Effector memory CD8-positive, alpha-beta T cell (primary cell): Measurements from ENCODE around the gene NOL3.
"Not testable (repeated sequence)": the region's sequence is repeated elsewhere in the genome, so short reads cannot be mapped to it uniquely, and the experiment has no call there.

Source experiments
- ATAC-seq: fragments of 150-1000 bp; cut with Tn5 transposase; replicated peaks from 2 replicates; pipeline ENCODE4 v1.10.0; 2021; ENCODE audit warnings: mild to moderate bottlenecking, moderate library complexity
- DNase-seq, 3 experiments: peaks; one replicate each; pipeline ENCODE4 v3.0.0; 2021
- H3K27ac Mint-ChIP-seq, 2 donors: one replicate each; pipeline ENCODE4 v1.8.0; 2022; ENCODE audit warnings: mild to moderate bottlenecking in 2 of 2, mixed read lengths in 2 of 2, moderate library complexity in 2 of 2
- H3K27me3 Mint-ChIP-seq, 2 donors: one replicate each; pipeline ENCODE4 v1.8.0; 2022; ENCODE audit warnings: mixed read lengths in 2 of 2
- H3K36me3 Mint-ChIP-seq: one replicate; pipeline ENCODE4 v1.8.0; 2022; ENCODE audit warnings: mild to moderate bottlenecking, moderate library complexity, mixed read lengths; ENCODE audit not compliant: insufficient read depth
- H3K4me1 Mint-ChIP-seq, 2 donors: one replicate each; pipeline ENCODE4 v1.8.0; 2022; ENCODE audit warnings: low read depth in 2 of 2, mixed read lengths in 2 of 2
- H3K4me3 Mint-ChIP-seq, 2 donors: one replicate each; pipeline ENCODE4 v1.8.0; 2022; ENCODE audit warnings: mild to moderate bottlenecking in 2 of 2, mixed read lengths in 2 of 2, moderate library complexity in 2 of 2
- H3K9me3 Mint-ChIP-seq, 2 donors: one replicate each; pipeline ENCODE4 v1.8.0; 2022; ENCODE audit warnings: mixed read lengths in 2 of 2
- total RNA-seq, 9 experiments: gene quantifications; one replicate each; lab custom pipeline; 2026; lab: John Stamatoyannopoulos, UW

Gene NOL3
- 0.79 to 5.5 (median 1.6) reads per million in 9 experiments for total RNA-seq

DNA sequence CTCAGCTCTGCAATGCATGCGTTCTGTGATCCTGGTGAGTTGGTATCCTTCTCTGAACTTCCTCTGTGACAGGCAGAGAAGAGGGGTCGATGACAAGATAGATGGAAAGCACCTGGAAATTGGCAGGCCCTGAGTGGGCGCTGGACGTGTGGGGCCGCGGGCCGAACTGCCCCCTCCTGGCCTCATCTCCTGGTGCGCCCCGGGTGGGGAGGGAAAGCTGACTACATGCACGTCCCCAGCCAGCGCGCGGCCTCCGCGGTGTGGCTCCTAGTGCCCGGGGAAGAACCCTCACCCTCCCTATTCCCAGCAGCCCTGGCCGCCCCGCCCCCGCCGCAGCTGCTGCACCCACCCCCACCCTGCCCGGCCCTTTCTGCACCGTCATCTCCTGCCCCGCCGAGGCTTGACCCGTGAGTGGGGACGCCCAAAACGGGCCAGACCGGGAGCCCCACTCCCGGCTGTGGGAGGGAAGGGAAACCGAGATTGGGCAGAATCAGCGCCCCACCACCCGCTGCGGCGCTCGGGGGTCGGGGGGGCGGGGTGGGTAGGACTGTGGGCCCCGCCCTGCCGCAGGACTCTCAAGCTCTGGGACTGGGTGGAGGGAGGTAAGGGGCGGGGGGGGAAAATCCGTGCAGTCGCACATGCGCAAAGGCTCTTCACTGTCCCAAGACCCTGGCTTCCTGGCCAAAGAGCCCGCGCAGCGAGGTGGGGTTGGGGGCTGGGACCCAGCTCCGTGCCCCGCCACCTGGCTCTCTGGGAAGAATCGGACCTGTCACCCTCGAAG, at the start of gene NOL3:
Gene NOL3 (plus strand): TSS at position 371 of the 781 bp plus-strand sequence.
- DNase-seq (no peak), ATAC-seq (no peak)
- Mint-ChIP-seq H3K4me3 (peak within 1 kb of the TSS; percentile 72 to 75), H3K27me3 (peaks cover 31 to 62% of the 10 kb centered on the region in 2 donors), H3K9me3 (no peaks in the 10 kb centered on the region), H3K4me1 (peaks cover 27 to 30% of the 10 kb centered on the region in 2 donors), H3K36me3 (peaks cover 5% of the 10 kb centered on the region), H3K27ac (no peak within 1 kb of the TSS)

DNA sequence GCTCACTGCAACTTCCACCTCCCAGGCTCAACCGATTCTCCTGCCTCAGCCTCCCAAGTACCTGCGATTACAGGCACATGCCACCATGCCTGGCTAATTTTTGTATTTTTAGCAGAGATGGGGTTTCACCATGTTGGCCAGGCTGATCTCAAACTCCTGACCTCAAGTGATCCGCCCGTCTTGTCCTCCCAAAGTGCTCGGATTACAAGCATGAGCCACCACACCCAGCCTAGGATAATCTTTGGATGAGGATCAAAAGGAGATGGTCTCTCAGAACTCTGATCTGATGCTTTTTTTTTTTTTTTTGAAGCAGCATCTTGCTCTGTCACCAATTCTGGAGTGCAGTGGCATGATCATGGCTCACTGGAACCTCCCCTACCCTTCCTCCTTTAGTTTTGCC, 47.5 kb upstream of the NOL3 start:
- H3K27me3 Mint-ChIP-seq, ATAC-seq, H3K9me3 Mint-ChIP-seq, H3K4me3 Mint-ChIP-seq, H3K27ac Mint-ChIP-seq, DNase-seq: not testable (repeated sequence)
- Mint-ChIP-seq H3K4me1 (peaks cover 2 to 12% of the 10 kb centered on the region in 2 donors), H3K36me3 (peaks cover 54% of the 10 kb centered on the region)

DNA sequence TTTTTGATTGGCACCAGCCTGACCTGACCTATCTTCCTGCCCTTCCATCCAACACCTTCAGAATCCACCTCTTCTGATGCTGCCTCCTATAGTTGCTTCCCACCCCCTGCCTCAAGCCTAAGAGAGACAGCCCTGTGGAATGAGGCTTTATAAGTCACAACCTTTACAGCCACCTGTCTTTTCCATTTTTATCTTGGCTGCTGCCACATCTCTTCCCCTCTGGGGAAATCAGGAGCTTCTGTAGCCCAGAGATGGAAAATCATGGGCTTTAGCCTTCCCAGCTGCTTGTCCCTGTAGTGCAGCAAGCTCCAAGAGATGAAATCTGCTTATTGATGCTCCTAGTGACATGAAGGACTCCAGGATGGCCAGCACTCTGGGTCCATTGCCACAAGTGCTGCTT, 41.9 kb upstream of the NOL3 start:
- no peak overlapping the region for H3K27ac Mint-ChIP-seq
- peaks cover 45% of the 10 kb centered on the region for H3K36me3 Mint-ChIP-seq
- no peak overlapping the region for H3K4me3 Mint-ChIP-seq
- DNase-seq (no peak), ATAC-seq (no peak)
- no peaks in the 10 kb centered on the region for H3K9me3 Mint-ChIP-seq
- peaks cover 0 to 8% of the 10 kb centered on the region in 2 donors for H3K4me1 Mint-ChIP-seq
- H3K27me3 Mint-ChIP-seq: no peaks in the 10 kb centered on the region

DNA sequence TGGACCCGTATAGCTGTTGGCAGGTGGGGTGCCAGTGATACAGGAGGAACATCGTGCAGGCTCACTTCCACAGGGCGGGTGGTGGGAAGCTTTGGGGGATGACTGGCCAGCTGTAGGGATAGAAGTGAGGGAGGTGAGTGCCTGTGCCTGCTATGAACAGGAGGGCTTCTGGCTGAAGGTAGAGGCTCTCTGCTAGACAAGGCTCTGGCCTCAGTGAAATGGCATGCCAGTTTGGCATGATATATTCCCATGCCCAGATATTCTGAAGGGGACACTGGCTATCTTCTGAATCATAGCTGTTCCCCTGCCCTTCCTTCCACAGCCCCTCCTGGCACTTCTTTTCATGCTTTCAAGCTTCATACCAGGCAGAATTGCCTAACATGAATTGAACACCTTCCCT, 41.5 kb upstream of the NOL3 start:
- Mint-ChIP-seq H3K4me3 (no peak overlapping the region), H3K36me3 (peaks cover 45% of the 10 kb centered on the region), H3K27me3 (no peaks in the 10 kb centered on the region), H3K27ac (no peak overlapping the region), H3K4me1 (peaks cover 0 to 4% of the 10 kb centered on the region in 2 donors), H3K9me3 (no peaks in the 10 kb centered on the region)
- DNase-seq: no peak
- ATAC-seq: no peak

DNA sequence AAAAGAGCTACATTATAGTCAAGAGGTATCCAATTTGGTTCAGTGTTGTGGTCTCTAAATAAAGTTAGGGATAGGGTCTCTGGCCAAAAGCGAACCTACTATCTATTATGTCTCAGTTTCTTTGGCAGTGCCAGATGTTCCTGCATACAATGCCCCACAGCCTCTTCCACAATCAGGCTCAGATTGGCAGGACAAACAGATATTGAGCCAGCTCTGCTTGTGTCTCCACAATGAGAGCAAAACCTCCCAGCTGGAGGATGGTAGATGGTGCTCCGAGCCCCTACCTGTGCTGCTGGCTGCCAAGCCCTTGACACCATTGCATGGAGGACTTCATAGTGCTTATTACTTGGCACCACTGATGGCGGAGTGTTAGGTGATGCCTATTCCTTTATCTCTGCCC, 40.9 kb upstream of the NOL3 start:
- DNase-seq: no peak
- H3K36me3 Mint-ChIP-seq: peaks cover 44% of the 10 kb centered on the region
- H3K27me3 Mint-ChIP-seq: no peaks in the 10 kb centered on the region
- no peak for ATAC-seq
- H3K4me1 Mint-ChIP-seq: peaks cover 0 to 4% of the 10 kb centered on the region in 2 donors
- H3K4me3 Mint-ChIP-seq: no peak overlapping the region
- no peak overlapping the region for H3K27ac Mint-ChIP-seq
- H3K9me3 Mint-ChIP-seq: no peaks in the 10 kb centered on the region

DNA sequence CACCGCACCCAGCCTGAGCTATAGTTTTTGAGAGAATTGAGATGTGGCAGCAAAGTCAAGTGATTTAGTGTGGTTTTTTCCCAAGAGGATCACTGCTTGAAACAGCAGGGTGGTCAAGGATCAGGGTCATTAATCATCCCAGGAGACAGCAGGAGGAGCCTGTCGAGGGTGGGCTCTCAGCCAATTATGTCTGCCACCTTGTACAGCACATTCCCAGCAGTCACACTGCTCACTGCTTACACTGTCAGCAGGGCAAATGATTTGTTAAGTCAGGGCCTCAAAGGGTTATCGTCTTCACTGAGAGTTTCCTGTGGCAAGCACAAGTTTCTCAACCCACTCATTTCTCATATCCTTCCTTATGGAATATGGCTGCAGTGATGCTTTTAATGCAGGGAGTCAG, 32.7 kb upstream of the NOL3 start:
- Mint-ChIP-seq H3K4me3 (no peak overlapping the region), H3K27ac (no peak overlapping the region), H3K27me3 (no peaks in the 10 kb centered on the region), H3K9me3 (no peaks in the 10 kb centered on the region), H3K36me3 (peaks cover 72% of the 10 kb centered on the region), H3K4me1 (no peaks in the 10 kb centered on the region)
- ATAC-seq (no peak), DNase-seq (no peak)

DNA sequence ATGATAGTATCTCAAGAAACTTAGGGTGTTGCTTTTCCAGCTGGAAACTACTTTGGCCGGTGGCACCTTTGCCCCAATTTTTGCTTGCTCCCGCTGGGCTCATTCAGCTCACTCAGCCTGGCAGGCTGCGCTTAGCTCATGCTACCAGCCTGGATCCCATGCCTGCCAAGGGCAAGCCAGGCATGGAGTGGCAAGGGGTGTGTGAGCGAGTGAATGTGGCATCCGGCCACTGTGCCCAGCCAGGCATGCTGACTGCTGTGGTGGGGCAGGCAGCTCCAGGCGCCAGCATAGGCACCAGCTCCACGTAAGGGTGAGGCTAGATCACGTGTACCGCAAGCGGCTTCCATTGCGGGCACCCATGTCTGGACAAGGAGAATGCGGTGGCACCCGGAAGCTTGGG, 28.9 kb upstream of the NOL3 start:
- DNase-seq (no peak), ATAC-seq (no peak)
- no peaks in the 10 kb centered on the region for H3K4me1 Mint-ChIP-seq
- no peaks in the 10 kb centered on the region for H3K27me3 Mint-ChIP-seq
- no peaks in the 10 kb centered on the region for H3K9me3 Mint-ChIP-seq
- H3K27ac Mint-ChIP-seq: no peak overlapping the region
- H3K36me3 Mint-ChIP-seq: peaks cover 56% of the 10 kb centered on the region
- H3K4me3 Mint-ChIP-seq: no peak overlapping the region

DNA sequence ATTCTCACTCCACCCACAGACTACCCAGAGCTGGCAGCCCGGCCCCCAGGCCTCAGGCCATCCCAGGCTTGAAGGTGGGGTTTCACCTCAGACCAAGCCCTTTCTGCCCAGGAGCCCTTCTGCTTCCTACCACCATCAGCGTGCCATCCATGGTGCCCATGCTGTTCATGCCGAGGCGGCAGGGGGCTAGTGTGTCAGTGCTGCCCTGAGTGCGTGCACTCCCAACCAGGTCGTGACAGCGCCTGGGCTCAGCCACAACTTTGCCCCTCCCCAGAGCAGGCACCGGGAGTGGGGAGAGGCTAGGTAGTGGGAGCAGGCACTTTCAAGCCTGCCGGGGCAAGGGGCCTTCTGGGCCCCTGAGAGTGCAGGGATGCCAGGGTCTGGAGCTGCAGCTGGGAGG, 28.0 kb upstream of the NOL3 start:
- H3K9me3 Mint-ChIP-seq: no peaks in the 10 kb centered on the region
- no peaks in the 10 kb centered on the region for H3K27me3 Mint-ChIP-seq
- no peak overlapping the region for H3K4me3 Mint-ChIP-seq
- no peak overlapping the region for H3K27ac Mint-ChIP-seq
- peaks cover 47% of the 10 kb centered on the region for H3K36me3 Mint-ChIP-seq
- DNase-seq (no peak), ATAC-seq (no peak)
- no peaks in the 10 kb centered on the region for H3K4me1 Mint-ChIP-seq

DNA sequence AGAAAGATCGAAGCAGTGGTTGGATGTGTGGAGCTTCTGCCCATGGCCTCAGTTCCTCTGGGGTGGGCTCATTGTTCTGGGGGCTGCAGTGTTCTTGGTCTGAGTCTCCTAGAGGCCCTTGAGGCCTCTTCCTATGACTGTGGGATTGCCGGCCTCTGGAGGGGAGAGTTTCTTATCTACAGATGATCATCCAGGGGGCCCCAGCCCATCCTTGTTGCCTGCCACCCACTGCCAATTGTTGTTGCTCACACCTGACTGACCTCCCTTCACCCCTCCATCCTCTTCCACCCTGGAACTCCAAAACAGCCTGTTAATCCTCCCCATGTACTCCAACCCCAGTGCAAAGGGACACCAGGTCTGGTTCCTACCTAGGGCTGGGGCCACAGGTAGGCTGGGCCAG, 25.4 kb upstream of the NOL3 start:
- Mint-ChIP-seq H3K9me3 (no peaks in the 10 kb centered on the region), H3K36me3 (peaks cover 37% of the 10 kb centered on the region), H3K4me3 (no peak overlapping the region), H3K27me3 (no peaks in the 10 kb centered on the region), H3K4me1 (peaks cover 0 to 4% of the 10 kb centered on the region in 2 donors), H3K27ac (no peak overlapping the region)
- DNase-seq (no peak), ATAC-seq (no peak)

DNA sequence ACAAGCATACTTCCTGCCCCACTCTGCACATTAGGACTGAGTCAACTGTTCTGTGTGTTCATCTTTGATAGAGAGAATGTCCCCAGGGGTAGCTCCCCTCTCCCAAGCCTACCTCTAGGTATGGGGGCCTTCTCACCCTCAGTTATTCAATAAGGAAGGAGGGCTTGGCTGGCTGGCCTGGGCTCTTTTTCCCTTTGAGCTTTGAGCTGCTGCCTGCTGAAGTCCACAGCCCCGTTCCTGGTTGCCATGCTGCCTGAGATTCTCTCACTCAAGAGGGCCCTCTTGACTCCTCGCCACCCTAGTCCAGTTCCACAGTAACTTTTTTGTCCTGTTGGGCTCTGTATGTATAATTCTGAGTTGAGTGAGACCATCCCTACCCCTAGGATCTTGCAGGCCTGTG, 24.6 kb upstream of the NOL3 start:
- Mint-ChIP-seq H3K9me3 (no peaks in the 10 kb centered on the region), H3K4me3 (no peak overlapping the region), H3K4me1 (peaks cover 0 to 4% of the 10 kb centered on the region in 2 donors), H3K27ac (no peak overlapping the region), H3K27me3 (no peaks in the 10 kb centered on the region), H3K36me3 (peaks cover 32% of the 10 kb centered on the region)
- ATAC-seq: no peak
- no peak for DNase-seq

DNA sequence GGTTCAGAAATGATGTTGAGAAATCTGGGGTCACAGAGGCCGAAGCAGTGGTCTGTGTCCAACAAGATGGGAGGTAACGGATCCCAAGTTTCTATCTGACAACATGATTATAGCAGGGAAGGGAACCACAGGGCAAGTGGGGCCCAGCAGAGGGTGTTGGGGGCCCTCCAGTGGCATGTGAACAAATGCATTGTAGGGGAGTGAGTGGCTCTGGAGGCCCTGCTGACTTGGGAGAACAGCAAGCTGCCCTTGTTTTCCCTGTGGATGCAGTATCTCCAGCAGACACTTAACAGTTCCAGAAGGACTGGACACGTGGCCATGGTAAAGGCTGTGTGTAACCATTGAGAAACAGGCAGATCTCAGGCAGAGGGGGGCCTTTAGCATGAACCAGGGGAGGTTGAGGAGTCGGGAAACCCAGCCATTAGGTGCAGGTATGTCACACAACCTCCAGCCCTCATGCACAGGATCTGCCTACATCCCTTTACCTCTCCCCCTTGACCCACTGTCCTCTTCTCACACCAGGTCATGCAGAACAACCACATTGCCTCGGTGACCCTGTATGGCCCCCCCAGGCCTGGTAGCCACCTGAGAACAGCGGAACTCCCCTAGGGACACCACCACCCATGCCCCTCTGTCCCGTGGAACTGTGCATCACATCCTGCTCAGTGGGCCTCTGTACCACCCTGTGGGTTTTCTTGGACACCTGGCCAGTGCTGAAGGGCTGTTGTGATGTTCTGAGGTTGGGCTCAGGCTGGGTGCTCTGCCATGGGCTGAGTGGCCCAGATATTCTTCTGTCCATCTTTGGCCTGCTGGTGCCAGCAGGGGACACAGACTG, 23.6 kb upstream of the NOL3 start:
- H3K4me3 Mint-ChIP-seq: no peak overlapping the region
- H3K4me1 Mint-ChIP-seq: peaks cover 8 to 11% of the 10 kb centered on the region in 2 donors
- ATAC-seq (no peak), DNase-seq (no peak)
- no peaks in the 10 kb centered on the region for H3K9me3 Mint-ChIP-seq
- H3K27me3 Mint-ChIP-seq: no peaks in the 10 kb centered on the region
- peaks cover 22% of the 10 kb centered on the region for H3K36me3 Mint-ChIP-seq
- no peak overlapping the region for H3K27ac Mint-ChIP-seq

DNA sequence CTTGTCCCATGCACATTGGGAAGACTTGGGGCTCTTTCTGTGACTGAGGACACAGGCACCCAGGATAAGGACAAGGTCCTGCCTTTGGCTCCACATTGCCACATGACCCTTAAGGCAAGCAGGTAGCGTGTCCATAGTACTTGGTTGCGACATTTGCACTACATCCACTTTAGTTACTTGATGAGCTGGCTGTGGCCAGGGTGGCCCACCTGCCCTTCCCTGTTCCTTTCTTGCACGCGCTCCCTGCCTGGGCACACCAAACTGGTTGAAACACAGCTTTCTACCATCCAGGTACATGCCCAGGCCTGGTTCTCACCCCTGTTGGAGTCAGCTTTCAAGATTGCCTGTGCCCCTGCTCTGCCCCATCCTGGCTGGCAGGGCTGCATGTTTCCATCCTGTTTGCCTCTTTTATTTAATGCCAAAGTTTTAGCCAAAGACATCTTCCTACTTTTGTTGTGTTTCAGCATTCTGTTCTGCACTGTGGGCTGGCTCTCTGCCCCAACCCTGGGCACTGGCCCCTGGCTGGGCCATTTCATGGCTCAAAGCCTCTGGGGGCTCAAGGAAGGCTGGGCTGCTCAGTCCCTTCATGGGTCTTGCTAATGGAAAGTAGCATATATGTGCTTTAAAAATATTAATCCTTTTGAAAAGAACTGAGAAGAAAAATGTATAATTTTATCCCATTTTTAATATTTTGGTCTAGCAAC, 22.7 kb upstream of the NOL3 start:
- Mint-ChIP-seq H3K9me3 (no peaks in the 10 kb centered on the region), H3K36me3 (peaks cover 22% of the 10 kb centered on the region), H3K27ac (peak overlapping the region in 1 of 2 donors; percentile 6), H3K4me1 (peaks cover 8 to 13% of the 10 kb centered on the region in 2 donors), H3K27me3 (no peaks in the 10 kb centered on the region), H3K4me3 (no peak overlapping the region)
- DNase-seq: no peak
- no peak for ATAC-seq

DNA sequence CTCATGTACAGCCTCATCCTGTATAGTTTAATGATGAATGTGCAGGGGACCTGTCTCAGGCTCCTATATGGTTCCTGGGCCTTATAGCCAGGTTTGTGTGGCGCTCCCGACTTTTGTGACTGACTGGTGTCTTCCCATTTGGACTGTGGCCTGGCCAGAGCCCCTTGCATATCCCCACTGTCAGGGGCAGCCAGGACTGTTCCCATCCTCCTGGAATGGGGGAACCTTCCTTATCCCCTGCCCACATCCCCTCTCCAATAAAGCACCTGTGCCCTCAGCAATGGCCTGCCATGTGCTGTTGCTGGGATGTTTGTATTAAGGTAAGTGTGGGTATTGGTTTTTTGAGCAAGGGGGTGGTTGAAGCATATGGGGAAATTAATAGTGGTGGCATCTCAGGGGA, 22.1 kb upstream of the NOL3 start:
- peaks cover 22% of the 10 kb centered on the region for H3K36me3 Mint-ChIP-seq
- no peaks in the 10 kb centered on the region for H3K27me3 Mint-ChIP-seq
- H3K27ac Mint-ChIP-seq: peak overlapping the region in 1 of 2 donors; percentile 65
- ATAC-seq (no peak), DNase-seq (no peak)
- peak overlapping the region in 1 of 2 donors; percentile 68 for H3K4me3 Mint-ChIP-seq
- H3K4me1 Mint-ChIP-seq: peaks cover 15 to 17% of the 10 kb centered on the region in 2 donors
- no peaks in the 10 kb centered on the region for H3K9me3 Mint-ChIP-seq
